Epithelial cell of esophagus (primary cell): ENCODE data around the gene ANXA10.

Experiments
- DNase-seq: peaks from one replicate; pipeline ENCODE4 v3.0.0; 2010; ENCODE audit warnings: low read depth
- H3K4me3 ChIP-seq: 2 replicates; pipeline ENCODE4 v1.5.1; 2011; ENCODE audit warnings: mild to moderate bottlenecking, low read length, control low read depth
- CTCF ChIP-seq: IDR thresholded peaks from 2 replicates; pipeline ENCODE4 v1.5.1; 2011; ENCODE audit warnings: low read depth, mild to moderate bottlenecking, low read length, control low read depth, inconsistent platforms; ENCODE audit not compliant: insufficient read depth; ENCODE audit errors: missing control alignments

The ANXA10 gene

GRCh38 chr4:168153596-168154440, 61.5 kb downstream of the ANXA10 start:
- TF ChIP-seq CTCF: peak; percentile 70
- peak; percentile 77 for DNase-seq
- H3K4me3 ChIP-seq: peak overlapping the region; percentile 24

- no peak for TF ChIP-seq CTCF
- DNase-seq: no peak
- H3K4me3 ChIP-seq: no peak overlapping the region
Measured at GRCh38 chr4:168154546-168155277, 62.4 kb downstream of the ANXA10 start.

DNA sequence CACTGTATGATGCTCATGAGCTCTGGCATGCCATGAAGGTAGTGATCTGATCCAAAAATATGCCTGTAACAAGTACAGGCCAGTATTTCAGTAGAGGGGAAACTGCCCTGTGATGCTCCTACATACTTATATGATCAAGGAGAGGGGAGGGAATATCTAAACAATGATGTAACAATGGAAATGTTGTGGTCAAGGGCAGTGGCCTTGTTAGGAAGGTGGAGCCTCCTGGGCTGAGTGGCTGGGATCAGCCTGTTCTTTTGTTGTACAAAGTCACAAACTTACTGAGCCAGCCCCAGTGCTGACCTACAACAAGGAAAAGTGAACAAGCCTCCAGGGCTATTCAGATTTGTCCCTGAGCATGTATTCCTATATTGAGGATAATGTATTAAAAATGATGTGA, 70.3 kb downstream of the ANXA10 start:
- DNase-seq: peak; percentile 80
- no peak for TF ChIP-seq CTCF
- no peak overlapping the region for H3K4me3 ChIP-seq

DNA sequence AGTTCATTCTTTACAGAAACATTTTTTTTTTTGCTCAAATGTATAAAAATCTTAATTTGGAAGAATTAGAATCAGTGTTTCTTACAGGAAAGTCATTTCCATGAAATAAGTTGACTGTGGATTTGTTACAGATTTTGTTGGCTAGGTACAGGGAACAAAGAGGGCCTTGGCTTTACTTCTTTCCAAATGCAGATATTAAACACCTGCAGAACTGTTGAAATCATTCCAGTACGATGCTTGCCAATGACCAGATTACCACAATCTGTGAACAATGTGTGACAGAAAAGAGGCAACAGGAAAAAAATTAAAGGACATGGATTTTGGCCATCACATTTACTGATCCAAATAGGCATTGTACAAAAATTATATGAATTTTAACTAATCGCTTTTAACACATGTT, 70.8 kb downstream of the ANXA10 start:
- H3K4me3 ChIP-seq: no peak overlapping the region
- no peak for DNase-seq
- no peak for TF ChIP-seq CTCF

GRCh38 chr4:168164045-168164444, 71.7 kb downstream of the ANXA10 start:
- DNase-seq: no peak
- TF ChIP-seq CTCF: no peak
- no peak overlapping the region for H3K4me3 ChIP-seq

DNA sequence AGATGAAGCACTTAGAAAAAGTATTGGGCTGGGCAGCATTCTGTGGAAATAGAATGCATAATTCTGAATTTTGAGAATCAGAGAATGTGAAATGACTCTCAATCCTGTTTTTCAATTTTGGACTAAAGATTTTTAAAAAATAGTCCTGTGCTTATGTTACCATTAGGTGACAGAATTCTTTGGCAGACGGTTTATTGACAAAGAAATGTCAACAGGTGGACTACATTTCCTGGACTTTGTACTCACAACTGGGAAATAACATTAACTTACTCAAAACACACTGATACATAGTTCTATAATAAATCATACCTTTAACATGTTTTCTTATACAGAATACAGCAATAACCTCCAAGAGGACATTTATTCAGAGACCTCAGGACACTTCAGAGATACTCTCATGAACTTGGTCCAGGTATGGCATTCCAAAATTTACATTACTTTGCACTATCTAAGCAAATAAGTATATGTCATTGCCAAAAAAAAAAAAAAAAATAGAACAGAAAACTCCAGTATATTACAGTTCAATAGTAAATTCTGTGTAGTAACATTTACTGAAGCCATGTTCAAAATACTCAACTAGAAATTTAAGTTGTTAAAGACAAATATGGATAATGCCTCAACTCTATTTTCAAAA, 72.7 kb downstream of the ANXA10 start:
- DNase-seq: no peak
- TF ChIP-seq CTCF: no peak
- H3K4me3 ChIP-seq: no peak overlapping the region
